ENCODE measurements around the gene ZNF217.
"Not testable (repeated sequence)": the region's sequence is repeated elsewhere in the genome, so short reads cannot be mapped to it uniquely, and the experiment has no call there.

ZNF217 gene

GRCh38 chr20:53550280-53551187, 43.1 kb downstream of the ZNF217 start:
- no peak for DNase-seq (ENCODE audit: low spot score)
- no peak for TF ChIP-seq CTCF (IDR thresholded peaks at IDR 0.05; ENCODE audit: extremely low read depth, missing control alignments)

GRCh38 chr20:53547664-53548239, 45.9 kb downstream of the ZNF217 start:
- peak; percentile 65 for DNase-seq (ENCODE audit: low spot score)
- TF ChIP-seq CTCF (IDR thresholded peaks at IDR 0.05; ENCODE audit: extremely low read depth, missing control alignments), result peak; percentile 59

- DNase-seq (ENCODE audit: low spot score), result no peak
- no peak for TF ChIP-seq CTCF (IDR thresholded peaks at IDR 0.05; ENCODE audit: extremely low read depth, missing control alignments)
These were observed 54.1 kb downstream of the ZNF217 start for GRCh38 chr20:53539516-53539915.

- not testable (repeated sequence) for DNase-seq (ENCODE audit: low spot score)
These were observed 57.3 kb downstream of the ZNF217 start for GRCh38 chr20:53536382-53536781.

- TF ChIP-seq CTCF (IDR thresholded peaks at IDR 0.05; ENCODE audit: extremely low read depth, missing control alignments), result no peak
- DNase-seq (ENCODE audit: low spot score), result no peak
These were observed 57.8 kb downstream of the ZNF217 start for GRCh38 chr20:53535878-53536277.

GRCh38 chr20:53534037-53534436, 59.6 kb downstream of the ZNF217 start:
- no peak for DNase-seq (ENCODE audit: low spot score)
- TF ChIP-seq CTCF (IDR thresholded peaks at IDR 0.05; ENCODE audit: extremely low read depth, missing control alignments), result no peak

GRCh38 chr20:53533500-53533899, 60.1 kb downstream of the ZNF217 start:
- no peak for DNase-seq (ENCODE audit: low spot score)
- TF ChIP-seq CTCF (IDR thresholded peaks at IDR 0.05; ENCODE audit: extremely low read depth, missing control alignments), result no peak

- not testable (repeated sequence) for DNase-seq (ENCODE audit: low spot score)
These were observed 60.9 kb downstream of the ZNF217 start for GRCh38 chr20:53532654-53533312.
